Head of caudate nucleus (tissue), 42 donors: Measurements from ENCODE around the gene PIGA.

Source experiments
- DNase-seq, 42 donors: peaks; one replicate each; pipeline versions ENCODE4 v3.0.0 to v3.0.0-alpha.2; 2020 to 2021; ENCODE audit warnings: mixed read lengths in 7 of 42
- intact Hi-C: fragments of 100-400 bp; cut with DNase I; formaldehyde crosslinking; loops from one replicate; pipeline ENCODE4 v1.15.0; 2022

Gene PIGA

GRCh38 chrX:15269618-15270521, 65.5 kb downstream of the PIGA start, which contains the start of gene ASB9:
TSS of gene ASB9 (minus strand) at chrX:15270083. CDS start at chrX:15269874, 209 bp downstream.
- intact Hi-C loops, result no loop called here
- DNase-seq, result peak in 2 of 42 donors; percentile 10 to 36
